A549 treated with RU486 at 1 μM for 4 hours (cell line): ENCODE data around the gene TMEM223. TPM values are rescaled to one million over a fixed set of nuclear protein-coding genes. Genes with fewer than 3 reads are reported as not detected.

Experiments used
- total RNA-seq: library from RNA; stranded (reverse); fragments of 200-300 nt; extraction: Qiagen RNA extraction; gene quantifications from 5 replicates; pipeline ENCODE4 v1.2.3, GENCODE V29; 2022; ENCODE audit warnings: low read depth

Gene TMEM223
- 18.1 to 30.6 TPM (median 28.2 TPM) in 5 replicates for total RNA-seq

GRCh38 chr11:62791501-62792201 lies at the start of gene TMEM223:
Gene TMEM223, minus strand, starts transcription at chr11:62792006. Its CDS starts 12 bp downstream, at chr11:62791994.

GRCh38 chr11:62839050-62839945 lies 47.5 kb upstream of the TMEM223 start, which contains the start of gene WDR74:
Gene WDR74, minus strand, starts transcription at chr11:62839590. Its CDS starts 20 bp downstream, at chr11:62839570.

GRCh38 chr11:62832336-62833234 lies 40.8 kb upstream of the TMEM223 start, which contains the start of gene TEX54:
Gene TEX54, minus strand, starts transcription at chr11:62832841.

GRCh38 chr11:62831520-62832335 lies 39.9 kb upstream of the TMEM223 start, which contains the start of gene STX5:
Gene STX5, minus strand, starts transcription at chr11:62832051. Its CDS starts 808 bp downstream, at chr11:62831243.

GRCh38 chr11:62805076-62805892 lies 13.5 kb upstream of the TMEM223 start, which contains the start of gene NXF1:
Gene NXF1, minus strand, starts transcription at chr11:62805440. Its CDS starts 84 bp downstream, at chr11:62805356.

GRCh38 chr11:62787005-62787759 lies 4.6 kb downstream of the TMEM223 start, which contains the start of gene TMEM179B:
Gene TMEM179B, plus strand, starts transcription at chr11:62787402. Its CDS starts 30 bp downstream, at chr11:62787432.

GRCh38 chr11:62771144-62772021 lies 20.4 kb downstream of the TMEM223 start, which contains the start of gene TAF6L:
Gene TAF6L, plus strand, starts transcription at chr11:62771396. Its CDS starts 4,388 bp downstream, at chr11:62775784.

GRCh38 chr11:62753736-62754603 lies 37.8 kb downstream of the TMEM223 start, which contains the start of gene ZBTB3:
Gene ZBTB3, minus strand, starts transcription at chr11:62754160. Its CDS starts 496 bp downstream, at chr11:62753664.

Other genes starting within 250 kb of the TMEM223 start
- 186 to 202 TPM (median 195 TPM) in 5 replicates for gene AHNAK, start 245.2 kb downstream of the TMEM223 start, total RNA-seq
- gene EEF1G, start 218.1 kb downstream of the TMEM223 start, total RNA-seq = 1,853 to 2,125 TPM (median 1,992 TPM) in 5 replicates
- gene TUT1, start 200.5 kb downstream of the TMEM223 start, total RNA-seq = 11.5 to 15.8 TPM (median 13.0 TPM) in 5 replicates
- 83.9 to 88.1 TPM (median 84.8 TPM) in 5 replicates for gene MTA2, start 190.1 kb downstream of the TMEM223 start, total RNA-seq
- gene EML3, start 179.2 kb downstream of the TMEM223 start, total RNA-seq = 15.6 to 28.5 TPM (median 24.4 TPM) in 5 replicates
- gene ROM1, start 178.7 kb downstream of the TMEM223 start, total RNA-seq = 2.6 to 4.7 TPM (median 3.8 TPM) in 5 replicates
- gene B3GAT3, start 170.0 kb downstream of the TMEM223 start, total RNA-seq = 38.7 to 56.9 TPM (median 51.6 TPM) in 5 replicates
- gene GANAB, start 145.4 kb downstream of the TMEM223 start, total RNA-seq = 241 to 274 TPM (median 257 TPM) in 5 replicates
- gene INTS5, start 138.7 kb downstream of the TMEM223 start, total RNA-seq = 15.2 to 22.5 TPM (median 21.2 TPM) in 5 replicates
- 130 to 179 TPM (median 143 TPM) in 5 replicates for gene C11orf98, start 126.8 kb downstream of the TMEM223 start, total RNA-seq
- gene CSKMT, start 126.7 kb downstream of the TMEM223 start, total RNA-seq = 11.1 to 17.8 TPM (median 15.6 TPM) in 5 replicates
- 24.4 to 38.3 TPM (median 37.7 TPM) in 5 replicates for gene UQCC3, start 120.3 kb downstream of the TMEM223 start, total RNA-seq
- gene LBHD1, start 119.7 kb downstream of the TMEM223 start, total RNA-seq = 5.0 to 5.5 TPM (median 5.2 TPM) in 5 replicates
- 108 to 131 TPM (median 123 TPM) in 5 replicates for gene UBXN1, start 112.9 kb downstream of the TMEM223 start, total RNA-seq
- 0.07 to 0.13 TPM (median 0.13 TPM) in 3 of 5 replicates, not detected in the others for gene LRRN4CL, start 102.5 kb downstream of the TMEM223 start, total RNA-seq
- gene BSCL2, start 84.6 kb downstream of the TMEM223 start, total RNA-seq = 55.6 to 100 TPM (median 73.5 TPM) in 5 replicates
- gene GNG3, start 84.3 kb downstream of the TMEM223 start, total RNA-seq = not detected in 5 replicates
- 35.2 to 46.4 TPM (median 41.7 TPM) in 5 replicates for gene HNRNPUL2, start 64.5 kb downstream of the TMEM223 start, total RNA-seq
- 29.5 to 36.2 TPM (median 31.1 TPM) in 5 replicates for gene TTC9C, start 63.5 kb downstream of the TMEM223 start, total RNA-seq
- 1.6 to 2.6 TPM (median 1.8 TPM) in 5 replicates for gene ZBTB3, start 37.8 kb downstream of the TMEM223 start, total RNA-seq
- gene POLR2G, start 30.4 kb downstream of the TMEM223 start, total RNA-seq = 167 to 202 TPM (median 180 TPM) in 5 replicates
- 11.5 to 18.4 TPM (median 15.2 TPM) in 5 replicates for gene TAF6L, start 20.6 kb downstream of the TMEM223 start, total RNA-seq
- gene TMEM179B, start 4.6 kb downstream of the TMEM223 start, total RNA-seq = 67.2 to 92.9 TPM (median 90.6 TPM) in 5 replicates
- gene NXF1, start 13.4 kb upstream of the TMEM223 start, total RNA-seq = 45.5 to 57.5 TPM (median 52.4 TPM) in 5 replicates
- 19.1 to 27.8 TPM (median 25.8 TPM) in 5 replicates for gene STX5, start 40.0 kb upstream of the TMEM223 start, total RNA-seq
- not detected in 5 replicates for gene TEX54, start 40.8 kb upstream of the TMEM223 start, total RNA-seq
- gene WDR74, start 47.6 kb upstream of the TMEM223 start, total RNA-seq = 72.4 to 87.2 TPM (median 85.8 TPM) in 5 replicates
- gene SLC3A2, start 88.9 kb upstream of the TMEM223 start, total RNA-seq = 882 to 1,078 TPM (median 1,030 TPM) in 5 replicates
- gene CHRM1, start 129.4 kb upstream of the TMEM223 start, total RNA-seq = 0.05 TPM in 1 of 5 replicates, not detected in the others
- gene SLC22A6, start 193.0 kb upstream of the TMEM223 start, total RNA-seq = not detected in 5 replicates
- gene SLC22A8, start 223.8 kb upstream of the TMEM223 start, total RNA-seq = not detected in 5 replicates